SK-N-SH treated with all-trans-retinoic acid at 6 μM for 48 hours (cell line): ENCODE results near the gene RNASEH2C.

Experiments
- ATAC-seq: fragments of 200-7000 bp; cut with Tn5 transposase; 3 replicates; pipeline ENCODE4 v1.9.1; 2020; ENCODE audit warnings: mild to moderate bottlenecking, moderate library complexity
- ARNTL ChIP-seq: fragments of 450-650 bp; formaldehyde crosslinking; IDR thresholded peaks from 2 replicates; pipeline ENCODE4 v1.5.0; 2020; ENCODE audit warnings: low read depth, mild to moderate bottlenecking, moderate library complexity, borderline replicate concordance
- BACH2 ChIP-seq: fragments of 250-450 bp; sonication (Bioruptor Pico); IDR thresholded peaks from 2 replicates; pipeline ENCODE4 v1.9.0; 2021; ENCODE audit warnings: mild to moderate bottlenecking, borderline replicate concordance
- CREB5 ChIP-seq: fragments of 250-450 bp; sonication (Bioruptor Pico); IDR thresholded peaks from 2 replicates; pipeline ENCODE4 v1.5.1; 2020; ENCODE audit warnings: low read depth, mild to moderate bottlenecking, moderate library complexity
- CSDC2 ChIP-seq: fragments of 250-450 bp; sonication (Bioruptor Pico); IDR thresholded peaks from 2 replicates; pipeline ENCODE4 v1.5.0; 2020; ENCODE audit warnings: mild to moderate bottlenecking, moderate library complexity
- CSRNP3 ChIP-seq: fragments of 250-450 bp; sonication (Bioruptor Pico); IDR thresholded peaks from 2 replicates; pipeline ENCODE4 v1.5.1; 2021; ENCODE audit warnings: mild to moderate bottlenecking, moderate library complexity
- ESRRG ChIP-seq: fragments of 250-450 bp; sonication (Bioruptor Pico); IDR thresholded peaks from 2 replicates; pipeline ENCODE4 v1.6.1; 2021; ENCODE audit warnings: mild to moderate bottlenecking
- GLIS3 ChIP-seq: fragments of 250-450 bp; sonication (Bioruptor Pico); IDR thresholded peaks from 2 replicates; pipeline ENCODE4 v1.5.0; 2020; ENCODE audit warnings: mild to moderate bottlenecking, moderate library complexity
- ISL1 ChIP-seq: fragments of 250-450 bp; sonication (Bioruptor Pico); IDR thresholded peaks from 2 replicates; pipeline ENCODE4 v2.1.2; 2022; ENCODE audit warnings: mild to moderate bottlenecking, moderate library complexity
- PPARA ChIP-seq: fragments of 250-450 bp; sonication (Bioruptor Pico); IDR thresholded peaks from 2 replicates; pipeline ENCODE4 v1.5.0; 2020; ENCODE audit warnings: mild to moderate bottlenecking, borderline replicate concordance
- RARB ChIP-seq: fragments of 250-450 bp; sonication (Bioruptor Pico); IDR thresholded peaks from 2 replicates; pipeline ENCODE4 v1.8.0; 2021; ENCODE audit warnings: mild to moderate bottlenecking, moderate library complexity
- SNAI2 ChIP-seq: fragments of 250-450 bp; sonication (Bioruptor Pico); IDR thresholded peaks from 2 replicates; pipeline ENCODE4 v1.5.0; 2020; ENCODE audit warnings: mild to moderate bottlenecking, moderate library complexity
- TCF4 ChIP-seq: fragments of 250-450 bp; sonication (Bioruptor Pico); IDR thresholded peaks from 2 replicates; pipeline ENCODE4 v1.8.0; 2021; ENCODE audit warnings: mild to moderate bottlenecking, moderate library complexity, borderline replicate concordance
- TOX ChIP-seq: fragments of 250-450 bp; sonication (Bioruptor Pico); IDR thresholded peaks from 2 replicates; pipeline ENCODE4 v1.8.0; 2021; ENCODE audit warnings: mild to moderate bottlenecking, moderate library complexity, borderline replicate concordance
- ZC3H10 ChIP-seq: fragments of 250-450 bp; sonication (Bioruptor Pico); IDR thresholded peaks from 2 replicates; pipeline ENCODE4 v1.5.1; 2021; ENCODE audit warnings: mild to moderate bottlenecking, moderate library complexity
- ZFP3 ChIP-seq: fragments of 250-450 bp; sonication (Bioruptor Pico); IDR thresholded peaks from 2 replicates; pipeline ENCODE4 v1.5.0; 2020; ENCODE audit warnings: mild to moderate bottlenecking, moderate library complexity
- ZFP30 ChIP-seq: fragments of 450-650 bp; formaldehyde crosslinking; IDR thresholded peaks from 2 replicates; pipeline ENCODE4 v1.5.0; 2022; ENCODE audit warnings: mild to moderate bottlenecking, moderate library complexity
- ZNF565 ChIP-seq: fragments of 450-650 bp; formaldehyde crosslinking; conservative IDR thresholded peaks from 2 replicates; pipeline ENCODE4 v1.5.0; 2020; ENCODE audit warnings: low read depth, mild to moderate bottlenecking, moderate library complexity
- ZNF70 ChIP-seq: fragments of 450-650 bp; formaldehyde crosslinking; IDR thresholded peaks from 2 replicates; pipeline ENCODE4 v1.5.0; 2020; ENCODE audit warnings: mild to moderate bottlenecking, moderate library complexity
- ZNF8 ChIP-seq: fragments of 450-650 bp; formaldehyde crosslinking; IDR thresholded peaks from 2 replicates; pipeline ENCODE4 v1.5.0; 2020; ENCODE audit warnings: mild to moderate bottlenecking, moderate library complexity
- TF ChIP-seq, protein P1 (sequence below): fragments of 250-450 bp; sonication (Bioruptor Pico); IDR thresholded peaks from 2 replicates; pipeline ENCODE4 v1.8.0; 2021; ENCODE audit warnings: low read depth, mild to moderate bottlenecking, moderate library complexity, borderline replicate concordance
- TF ChIP-seq, protein P2 (sequence below): fragments of 250-450 bp; sonication (Bioruptor Pico); IDR thresholded peaks from 2 replicates; pipeline ENCODE4 v1.8.0; 2020; ENCODE audit warnings: mild to moderate bottlenecking, moderate library complexity, borderline replicate concordance

The RNASEH2C gene

DNA sequence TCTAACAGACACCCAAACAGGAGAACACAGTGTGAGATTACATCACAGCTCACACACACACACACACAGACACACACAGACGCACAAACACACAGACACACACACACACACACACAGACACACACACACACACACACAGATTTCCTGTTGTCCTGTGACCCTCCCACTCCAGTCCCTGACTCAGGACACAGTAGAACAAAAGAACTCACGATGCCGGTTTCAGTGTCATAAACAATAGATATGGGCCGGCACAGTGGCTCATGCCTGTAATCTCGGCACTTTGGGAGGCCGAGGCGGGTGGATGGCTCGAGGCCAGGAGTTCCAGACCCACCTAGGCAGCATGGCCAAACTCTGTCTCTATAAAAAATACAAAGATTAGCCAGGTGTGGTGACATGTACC lies 22.4 kb downstream of the RNASEH2C start:
- ATAC-seq = no peak
- TF ChIP-seq CSRNP3 (CRISPR knock-in tag) (no peak), PPARA (CRISPR knock-in tag) (no peak), ARNTL (CRISPR knock-in tag) (no peak), TCF4 (CRISPR knock-in tag) (no peak), ZNF565 (no peak), ISL1 (CRISPR knock-in tag) (no peak), ESRRG (CRISPR knock-in tag) (no peak), ZC3H10 (CRISPR knock-in tag) (no peak), ZNF70 (CRISPR knock-in tag) (no peak)
- TF ChIP-seq, protein P1, sequence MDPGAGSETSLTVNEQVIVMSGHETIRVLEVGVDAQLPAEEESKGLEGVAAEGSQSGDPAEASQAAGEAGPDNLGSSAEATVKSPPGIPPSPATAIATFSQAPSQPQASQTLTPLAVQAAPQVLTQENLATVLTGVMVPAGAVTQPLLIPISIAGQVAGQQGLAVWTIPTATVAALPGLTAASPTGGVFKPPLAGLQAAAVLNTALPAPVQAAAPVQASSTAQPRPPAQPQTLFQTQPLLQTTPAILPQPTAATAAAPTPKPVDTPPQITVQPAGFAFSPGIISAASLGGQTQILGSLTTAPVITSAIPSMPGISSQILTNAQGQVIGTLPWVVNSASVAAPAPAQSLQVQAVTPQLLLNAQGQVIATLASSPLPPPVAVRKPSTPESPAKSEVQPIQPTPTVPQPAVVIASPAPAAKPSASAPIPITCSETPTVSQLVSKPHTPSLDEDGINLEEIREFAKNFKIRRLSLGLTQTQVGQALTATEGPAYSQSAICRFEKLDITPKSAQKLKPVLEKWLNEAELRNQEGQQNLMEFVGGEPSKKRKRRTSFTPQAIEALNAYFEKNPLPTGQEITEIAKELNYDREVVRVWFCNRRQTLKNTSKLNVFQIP = no peak
- TF ChIP-seq, all 23 proteins: peak for 0

GRCh38 chr11:65696802-65697552 lies 23.6 kb downstream of the RNASEH2C start:
- TF ChIP-seq CSDC2 = no peak
- no peak for TF ChIP-seq BACH2 (CRISPR knock-in tag)
- no peak for TF ChIP-seq ZFP30
- TF ChIP-seq ZNF8 = no peak
- TF ChIP-seq, protein P2, sequence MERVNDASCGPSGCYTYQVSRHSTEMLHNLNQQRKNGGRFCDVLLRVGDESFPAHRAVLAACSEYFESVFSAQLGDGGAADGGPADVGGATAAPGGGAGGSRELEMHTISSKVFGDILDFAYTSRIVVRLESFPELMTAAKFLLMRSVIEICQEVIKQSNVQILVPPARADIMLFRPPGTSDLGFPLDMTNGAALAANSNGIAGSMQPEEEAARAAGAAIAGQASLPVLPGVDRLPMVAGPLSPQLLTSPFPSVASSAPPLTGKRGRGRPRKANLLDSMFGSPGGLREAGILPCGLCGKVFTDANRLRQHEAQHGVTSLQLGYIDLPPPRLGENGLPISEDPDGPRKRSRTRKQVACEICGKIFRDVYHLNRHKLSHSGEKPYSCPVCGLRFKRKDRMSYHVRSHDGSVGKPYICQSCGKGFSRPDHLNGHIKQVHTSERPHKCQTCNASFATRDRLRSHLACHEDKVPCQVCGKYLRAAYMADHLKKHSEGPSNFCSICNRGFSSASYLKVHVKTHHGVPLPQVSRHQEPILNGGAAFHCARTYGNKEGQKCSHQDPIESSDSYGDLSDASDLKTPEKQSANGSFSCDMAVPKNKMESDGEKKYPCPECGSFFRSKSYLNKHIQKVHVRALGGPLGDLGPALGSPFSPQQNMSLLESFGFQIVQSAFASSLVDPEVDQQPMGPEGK = no peak
- no peak for TF ChIP-seq TOX (CRISPR knock-in tag)
- no peak for TF ChIP-seq GLIS3 (CRISPR knock-in tag)
- no peak for TF ChIP-seq ZFP3 (CRISPR knock-in tag)
- TF ChIP-seq ESRRG (CRISPR knock-in tag) = no peak
- no peak for TF ChIP-seq CSRNP3 (CRISPR knock-in tag)
- no peak for TF ChIP-seq ARNTL (CRISPR knock-in tag)
- TF ChIP-seq PPARA (CRISPR knock-in tag) = no peak
- TF ChIP-seq ZC3H10 (CRISPR knock-in tag) = no peak
- no peak for TF ChIP-seq SNAI2 (CRISPR knock-in tag)
- no peak for TF ChIP-seq CREB5 (CRISPR knock-in tag)
- TF ChIP-seq TCF4 (CRISPR knock-in tag) = no peak
- TF ChIP-seq ZNF70 (CRISPR knock-in tag) = no peak
- no peak for ATAC-seq

DNA sequence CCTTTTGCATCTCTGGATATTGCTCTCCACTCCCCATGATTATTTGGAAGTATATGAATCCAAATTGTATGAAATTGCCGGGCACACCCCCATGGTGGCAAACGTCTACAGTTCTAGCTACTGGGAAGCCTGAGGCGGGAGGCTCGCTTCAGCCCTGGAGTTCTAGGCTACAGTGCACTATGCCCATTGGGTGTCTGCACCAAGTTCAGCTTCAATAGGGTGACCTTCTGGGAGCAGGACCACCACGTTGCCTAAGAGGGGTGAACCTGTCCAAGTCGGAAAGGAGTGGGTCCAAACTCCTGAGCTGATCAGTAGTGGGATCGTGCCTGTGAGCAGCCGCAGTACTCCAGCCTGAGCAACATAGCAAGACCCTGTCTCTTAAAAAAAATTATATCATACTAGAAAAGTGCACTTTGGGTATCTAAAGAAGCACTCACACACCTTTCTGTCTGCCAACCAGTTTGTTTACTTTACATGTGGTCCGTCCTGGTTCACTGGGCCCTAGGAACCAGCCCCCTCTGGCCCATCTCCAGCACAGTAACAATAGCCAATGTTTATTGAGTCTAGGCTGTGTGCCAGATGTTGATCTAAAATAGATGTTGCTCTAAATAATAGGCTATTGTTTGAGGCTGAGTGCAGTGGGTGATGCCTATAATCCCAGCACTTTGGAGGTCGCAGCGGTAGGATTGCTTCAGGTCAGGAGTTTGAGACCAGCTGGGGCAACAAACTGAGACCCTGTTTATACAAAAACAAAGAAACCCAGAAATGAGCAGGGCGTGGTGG lies 24.9 kb downstream of the RNASEH2C start:
- no peak for ATAC-seq
- no peak for TF ChIP-seq ESRRG (CRISPR knock-in tag)
- TF ChIP-seq TCF4 (CRISPR knock-in tag) = no peak
- TF ChIP-seq BACH2 (CRISPR knock-in tag) = no peak
- TF ChIP-seq CSDC2 = no peak
- TF ChIP-seq GLIS3 (CRISPR knock-in tag) = no peak
- TF ChIP-seq ARNTL (CRISPR knock-in tag) = no peak
- TF ChIP-seq, protein P1 = no peak
- no peak for TF ChIP-seq RARB
- TF ChIP-seq ZNF70 (CRISPR knock-in tag) = no peak
- no peak for TF ChIP-seq ZNF8
- TF ChIP-seq CREB5 (CRISPR knock-in tag) = no peak
